Stomach (tissue), 9 donors: ENCODE results near the gene TXLNG. TPM values are rescaled to one million over a fixed set of nuclear protein-coding genes. Genes with fewer than 3 reads are reported as not detected.

Source experiments
- DNase-seq, 2 donors: peaks; one replicate each; pipeline versions ENCODE4 v3.0.0 to v3.0.0-alpha.2; 2013 to 2019
- H3K27ac ChIP-seq, 5 donors: fragments of 200-600 bp in 4 of 5; sonication (generic) in 4 of 5; one replicate each; pipeline ENCODE4 v1.5.1; 2013 to 2019; ENCODE audit warnings: mild to moderate bottlenecking in 1 of 5, moderate library complexity in 1 of 5
- H3K27me3 ChIP-seq, 3 donors: fragments of 200-600 bp; sonication (generic); one replicate each; pipeline ENCODE4 v1.5.1; 2017 to 2019; ENCODE audit warnings: mixed run types in 1 of 3
- H3K36me3 ChIP-seq, 4 donors: fragments of 200-600 bp; sonication (generic); 1 replicate in 3 of 4; 2 replicates in 1 of 4; pipeline ENCODE4 v1.5.1; 2016 to 2019
- H3K4me1 ChIP-seq, 4 donors: fragments of 200-600 bp; sonication (generic); one replicate each; pipeline ENCODE4 v1.5.1; 2016 to 2019
- H3K4me3 ChIP-seq, 4 donors: fragments of 200-600 bp; sonication (generic) in 3 of 4; one replicate each; pipeline ENCODE4 v1.5.1; 2016 to 2019; ENCODE audit warnings: mild to moderate bottlenecking in 1 of 4
- H3K9me3 ChIP-seq, 4 donors: fragments of 200-600 bp; sonication (generic); one replicate each; pipeline ENCODE4 v1.5.1; 2016 to 2019
- CTCF ChIP-seq, 7 experiments: fragments of 450-650 bp in 4 of 7; fragments of 200-600 bp in 3 of 7; sonication (generic) in 3 of 7; IDR thresholded peaks; one replicate each; pipeline ENCODE4 v1.5.1; 2016 to 2019; ENCODE audit warnings: antibody characterized with exemption in 7 of 7, control low read depth in 2 of 7, mild to moderate bottlenecking in 1 of 7
- EP300 ChIP-seq: sonication (generic); formaldehyde crosslinking; IDR thresholded peaks from one replicate; pipeline ENCODE4 v1.6.1; 2017; ENCODE audit warnings: antibody characterized with exemption
- POLR2A ChIP-seq, 4 donors: fragments of 450-650 bp; IDR thresholded peaks; one replicate each; pipeline ENCODE4 v1.6.1; 2016; ENCODE audit warnings: antibody characterized with exemption in 4 of 4, control low read depth in 2 of 4, mild to moderate bottlenecking in 1 of 4, moderate library complexity in 1 of 4
- POLR2AphosphoS5 ChIP-seq, 3 donors: sonication (generic); formaldehyde crosslinking; IDR thresholded peaks; one replicate each; pipeline ENCODE4 v1.6.1; 2016; ENCODE audit warnings: antibody characterized with exemption in 3 of 3
- whole genome bisulfite sequencing, 5 donors: extraction: QIAGEN DNeasy Blood & Tissue Kit in 3 of 5; methylation state at CpG; one replicate each; pipeline versions ENCODE4 v1.1.5 to v1.1.7; 2013 to 2018; 5-methylcytosine and 5-hydroxymethylcytosine counted together
- intact Hi-C: fragments of 100-400 bp; cut with DNase I; formaldehyde crosslinking; loops from one replicate; pipeline ENCODE4 v1.15.1; 2023; ENCODE audit warnings: low total_unique reads
- polyA plus RNA-seq, 3 donors: library from polyadenylated mRNA; stranded (reverse); fragments of 200-250 nt; gene quantifications; one replicate each; pipeline ENCODE4 v1.2.3, GENCODE V29; 2013
- total RNA-seq, 5 donors: library from RNA; depleted of rRNA; stranded (reverse); fragments of >200 nt; gene quantifications; one replicate each; pipeline versions ENCODE4 v1.1.0 to v1.2.3, GENCODE V29; 2014 to 2016
- donor health status: healthy with polysubstance abuse.
- donor health status: Bipolar disorder and iron deficiency.
- donor health status: healthy.

The TXLNG gene
- total and polyA plus RNA-seq, 8 donors, result 4.6 to 25.7 (median 9.7) TPM

GRCh38 chrX:16797358-16797757 is 11.1 kb downstream of the TXLNG start:
- Histone ChIP-seq H3K27me3 (no peaks in the 10 kb centered on the region), H3K4me1 (no peaks in the 10 kb centered on the region), H3K36me3 (peaks cover 0 to 46% (median 21%) of the 10 kb centered on the region in 4 donors), H3K27ac (no peak overlapping the region), H3K9me3 (no peaks in the 10 kb centered on the region), H3K4me3 (no peak overlapping the region)
- no peak for DNase-seq
- TF ChIP-seq POLR2AphosphoS5 (IDR thresholded peaks at IDR 0.05) (no peak), CTCF (IDR thresholded peaks at IDR 0.05) (no peak), POLR2A (IDR thresholded peaks at IDR 0.05) (no peak), EP300 (no peak)
- intact Hi-C loops, result no loop called here
- 66 to 93% (median 80%) methylated on average over 5 of the region's 5 CpGs for WGBS, 5 donors

- no peak overlapping the region for H3K4me3 ChIP-seq
- no peak for TF ChIP-seq POLR2A (IDR thresholded peaks at IDR 0.05)
- TF ChIP-seq EP300, result no peak
- TF ChIP-seq POLR2AphosphoS5 (IDR thresholded peaks at IDR 0.05), result no peak
- intact Hi-C loops, result no loop called here
- no peaks in the 10 kb centered on the region for H3K4me1 ChIP-seq
- H3K27ac ChIP-seq, result no peak overlapping the region
- no peaks in the 10 kb centered on the region for H3K27me3 ChIP-seq
- H3K9me3 ChIP-seq, result no peaks in the 10 kb centered on the region
- H3K36me3 ChIP-seq, result peaks cover 0 to 49% (median 22%) of the 10 kb centered on the region in 4 donors
- no peak for DNase-seq
- 79 to 85% (median 84%) methylated on average over 4 of the region's 4 CpGs for WGBS, 5 donors
Observed at GRCh38 chrX:16797841-16798240, 11.6 kb downstream of the TXLNG start.

GRCh38 chrX:16804923-16805464 is 18.7 kb downstream of the TXLNG start:
- 86 to 97% (median 92%) methylated on average over 7 to 8 of the region's 8 CpGs for WGBS, 5 donors
- peaks cover 0 to 25% (median 12%) of the 10 kb centered on the region in 4 donors for H3K4me1 ChIP-seq
- no peak for DNase-seq
- peaks cover 0 to 25% (median 7%) of the 10 kb centered on the region in 4 donors for H3K36me3 ChIP-seq
- no peak for TF ChIP-seq POLR2AphosphoS5 (IDR thresholded peaks at IDR 0.05)
- no peak for TF ChIP-seq EP300
- no peak for TF ChIP-seq POLR2A (IDR thresholded peaks at IDR 0.05)
- no peak for TF ChIP-seq CTCF (IDR thresholded peaks at IDR 0.05)
- intact Hi-C loops, result no loop called here
- no peaks in the 10 kb centered on the region for H3K9me3 ChIP-seq
- H3K4me3 ChIP-seq, result no peak overlapping the region
- H3K27ac ChIP-seq, result no peak overlapping the region
- H3K27me3 ChIP-seq, result no peaks in the 10 kb centered on the region

GRCh38 chrX:16807548-16807947 is 21.3 kb downstream of the TXLNG start:
- Histone ChIP-seq H3K4me3 (peak overlapping the region; percentile 20 to 27 (median 22)), H3K9me3 (no peaks in the 10 kb centered on the region), H3K27me3 (no peaks in the 10 kb centered on the region), H3K27ac (peak overlapping the region in 4 of 5 donors; percentile 27 to 71 (median 50)), H3K36me3 (peaks cover 0 to 13% (median 5%) of the 10 kb centered on the region in 4 donors), H3K4me1 (peaks cover 0 to 25% (median 12%) of the 10 kb centered on the region in 4 donors)
- TF ChIP-seq CTCF (IDR thresholded peaks at IDR 0.05), result no peak
- no peak for TF ChIP-seq EP300
- TF ChIP-seq POLR2A (IDR thresholded peaks at IDR 0.05), result no peak
- no peak for TF ChIP-seq POLR2AphosphoS5 (IDR thresholded peaks at IDR 0.05)
- intact Hi-C loops, result no loop called here
- no peak for DNase-seq

- H3K27ac ChIP-seq, result peak overlapping the region in 4 of 5 donors; percentile 27 to 71 (median 50)
- intact Hi-C loops, result no loop called here
- H3K4me3 ChIP-seq, result peak overlapping the region; percentile 20 to 27 (median 22)
Observed at GRCh38 chrX:16807976-16808542, 21.8 kb downstream of the TXLNG start.

More at GRCh38 chrX:16807976-16808542, 21.8 kb downstream of the TXLNG start:
- peaks cover 0 to 25% (median 12%) of the 10 kb centered on the region in 4 donors for H3K4me1 ChIP-seq
- H3K9me3 ChIP-seq, result no peaks in the 10 kb centered on the region
- H3K36me3 ChIP-seq, result peaks cover 0 to 7% (median 4%) of the 10 kb centered on the region in 4 donors
- WGBS, 5 donors, result 23 to 53% (median 40%) methylated on average over 4 of the region's 4 CpGs
- peak in 1 of 2 donors; percentile 41 for DNase-seq
- no peak for TF ChIP-seq CTCF (IDR thresholded peaks at IDR 0.05)
- no peak for TF ChIP-seq POLR2A (IDR thresholded peaks at IDR 0.05)
- TF ChIP-seq EP300, result no peak
- TF ChIP-seq POLR2AphosphoS5 (IDR thresholded peaks at IDR 0.05), result peak in 2 of 3 donors; percentile 23 to 29
- no peaks in the 10 kb centered on the region for H3K27me3 ChIP-seq
